GM18505 (cell line): ENCODE measurements around the gene SMKR1.

Experiments
- ATAC-seq: cut with Tn5 transposase; IDR thresholded peaks from one replicate; pipeline ENCODE4 v1.9.1; 2021; ENCODE audit not compliant: unreplicated experiment
- POLR2A ChIP-seq: IDR thresholded peaks from 4 replicates; pipeline ENCODE4 v1.6.1; 2011; ENCODE audit warnings: borderline replicate concordance; ENCODE audit not compliant: insufficient read depth, insufficient read length; ENCODE audit errors: extremely low read depth

Gene SMKR1

DNA sequence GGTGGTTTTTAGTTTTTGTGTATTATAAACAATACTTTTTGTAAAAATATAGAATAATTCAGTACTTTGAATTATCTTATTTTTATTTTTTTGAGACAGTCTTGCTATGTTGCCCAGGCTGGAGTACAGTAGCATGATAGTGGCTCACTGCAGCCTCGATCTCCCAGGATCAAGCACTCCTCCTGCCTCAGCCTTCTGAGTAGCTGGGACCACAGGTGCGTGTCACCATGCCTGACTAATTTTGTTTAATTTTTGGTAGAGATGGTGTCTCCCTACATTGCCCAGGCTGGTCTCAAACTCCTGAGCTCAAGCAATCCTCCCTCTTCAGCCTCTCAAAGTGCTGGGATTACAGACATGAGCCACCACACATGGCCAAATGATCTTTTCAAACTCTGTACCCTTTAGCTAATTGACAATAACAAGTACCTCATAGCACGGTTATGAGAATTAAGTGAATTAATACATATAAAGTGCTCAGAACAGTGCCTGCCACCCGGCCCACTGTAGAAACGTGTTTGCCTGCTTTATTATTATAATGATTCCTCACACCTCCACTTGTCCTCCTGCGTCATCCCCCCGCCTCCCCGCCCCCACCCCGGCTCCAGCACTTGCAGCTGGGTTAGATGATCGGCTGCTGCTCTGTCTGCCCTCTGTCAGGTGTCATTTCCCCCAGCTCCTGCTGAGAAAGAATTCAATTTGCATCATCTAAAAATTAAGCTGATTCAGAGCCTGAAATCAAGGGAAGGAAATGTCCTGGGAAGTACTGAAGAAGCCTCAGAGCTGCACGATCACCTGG lies 55.6 kb downstream of the SMKR1 start:
- TF ChIP-seq POLR2A: no peak
- ATAC-seq: no peak

- no peak for TF ChIP-seq POLR2A
- no peak for ATAC-seq
Observed at GRCh38 chr7:129559564-129559963, 57.2 kb downstream of the SMKR1 start.

- no peak for ATAC-seq
- TF ChIP-seq POLR2A: no peak
Observed at GRCh38 chr7:129560831-129561230, 58.5 kb downstream of the SMKR1 start.

DNA sequence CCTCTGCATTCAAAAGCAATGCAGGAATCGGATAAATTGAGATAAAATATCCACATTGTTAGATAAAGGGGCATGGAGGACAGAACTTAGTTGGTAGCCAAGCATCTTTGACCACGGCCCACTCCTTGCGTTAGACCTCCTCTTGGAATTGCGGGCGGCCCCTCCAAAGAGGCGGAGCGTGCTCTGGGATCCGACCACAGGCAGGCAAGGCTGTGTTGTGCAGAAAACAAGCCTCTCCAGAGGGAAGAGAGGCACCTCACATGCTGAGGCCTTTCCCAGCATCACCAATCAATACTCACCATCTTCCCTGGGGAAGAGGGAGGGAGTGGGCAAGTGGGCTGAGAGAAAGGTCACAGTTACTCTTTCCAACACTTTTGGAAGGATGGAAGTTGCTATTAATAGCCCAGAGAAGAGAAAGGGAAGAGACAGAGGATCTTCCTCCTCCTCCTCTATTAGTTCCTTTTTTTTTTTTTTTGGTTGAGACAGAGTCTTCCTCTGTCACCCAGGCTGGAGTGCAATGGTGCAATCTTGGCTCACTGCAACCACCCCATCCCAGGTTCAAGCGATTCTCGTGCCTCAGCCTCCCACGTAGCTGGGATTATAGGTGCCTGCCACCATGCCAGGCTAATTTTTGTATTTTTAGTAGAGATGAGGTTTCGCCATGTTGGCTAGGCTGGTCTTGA lies 59.5 kb downstream of the SMKR1 start:
- no peak for TF ChIP-seq POLR2A
- no peak for ATAC-seq
